Psoas muscle (tissue), 8 donors: ENCODE results near the gene BRPF1. TPM values are rescaled to one million over a fixed set of nuclear protein-coding genes. Genes with fewer than 3 reads are reported as not detected.

Source experiments
- ATAC-seq, 4 donors: fragments of 200-7000 bp; cut with Tn5 transposase; one replicate each; pipeline ENCODE4 v1.9.1; 2020; ENCODE audit warnings: moderate library complexity in 3 of 4, mild to moderate bottlenecking in 2 of 4
- DNase-seq, 2 donors: peaks; one replicate each; pipeline ENCODE4 v3.0.0-alpha.2; 2020
- H3K27ac ChIP-seq: fragments of 200-600 bp; one replicate; pipeline ENCODE4 v1.8.0; 2022
- H3K27me3 ChIP-seq, 3 donors: fragments of 200-600 bp in 1 of 3; one replicate each; pipeline versions ENCODE4 v1.6.1 to v1.8.0; 2013 to 2022; ENCODE audit warnings: low read length in 2 of 3, mild to moderate bottlenecking in 2 of 3, moderate library complexity in 1 of 3; ENCODE audit not compliant: insufficient read depth in 3 of 3
- H3K36me3 ChIP-seq, 2 donors: fragments of 200-600 bp in 1 of 2; one replicate each; pipeline versions ENCODE4 v1.6.1 to v1.8.0; 2013 to 2022; ENCODE audit warnings: low read depth in 1 of 2, mild to moderate bottlenecking in 1 of 2, moderate library complexity in 1 of 2; ENCODE audit not compliant: insufficient read depth in 1 of 2
- H3K4me1 ChIP-seq: fragments of 200-600 bp; one replicate; pipeline ENCODE4 v1.8.0; 2022
- H3K4me3 ChIP-seq: fragments of 200-600 bp; one replicate; pipeline ENCODE4 v1.8.0; 2022; ENCODE audit warnings: mild to moderate bottlenecking
- H3K9me3 ChIP-seq: fragments of 200-600 bp; one replicate; pipeline ENCODE4 v1.8.0; 2022
- WGBS, 3 donors: extraction: QIAGEN DNeasy Blood & Tissue Kit; methylation state at CpG; one replicate each; pipeline versions ENCODE4 v1.1.6 to v1.1.7; 2013; 5-methylcytosine and 5-hydroxymethylcytosine counted together
- intact Hi-C, 2 donors: fragments of 100-400 bp; cut with DNase I; formaldehyde crosslinking; loops; one replicate each; pipeline versions ENCODE4 v1.11.0 to v1.14.2; 2022
- polyA plus RNA-seq, 3 donors: library from polyadenylated mRNA; stranded (reverse); fragments of 200-250 nt; gene quantifications; one replicate each; pipeline ENCODE4 v1.2.3, GENCODE V29; 2013
- total RNA-seq, 4 donors: library from RNA; stranded (reverse); fragmentation: NEBNext Ultra II Directional in 2 of 4; extraction: Animal tissue kit (Norgen Biotek cat#: 25700) in 2 of 4; gene quantifications; one replicate each; pipeline versions ENCODE4 v1.2.1 to v1.2.4, GENCODE V29; 2021 to 2023
- TF ChIP-seq, protein P1 (sequence below): fragments of 200-600 bp; IDR thresholded peaks from one replicate; pipeline ENCODE4 v1.8.0; 2022; ENCODE audit warnings: antibody characterized with exemption
- donor health status: healthy with polysubstance abuse.
- donor health status: DM: no; HTN: no; CAD: no; lungs with moderate emphysema.
- donor health status: Bipolar disorder and iron deficiency.
- donor health status: healthy.
- donor health status: DM: yes; HTN: yes; CAD: no.
- donor health status: DM: no; HTN: no; CAD: no.
- donor health status: DM: no; HTN: no; CAD: no.
- donor health status: DM: yes; HTN: yes; CAD: no.

BRPF1 gene
- total and polyA plus RNA-seq, 7 donors, result 6.8 to 16.1 (median 9.9) TPM

DNA sequence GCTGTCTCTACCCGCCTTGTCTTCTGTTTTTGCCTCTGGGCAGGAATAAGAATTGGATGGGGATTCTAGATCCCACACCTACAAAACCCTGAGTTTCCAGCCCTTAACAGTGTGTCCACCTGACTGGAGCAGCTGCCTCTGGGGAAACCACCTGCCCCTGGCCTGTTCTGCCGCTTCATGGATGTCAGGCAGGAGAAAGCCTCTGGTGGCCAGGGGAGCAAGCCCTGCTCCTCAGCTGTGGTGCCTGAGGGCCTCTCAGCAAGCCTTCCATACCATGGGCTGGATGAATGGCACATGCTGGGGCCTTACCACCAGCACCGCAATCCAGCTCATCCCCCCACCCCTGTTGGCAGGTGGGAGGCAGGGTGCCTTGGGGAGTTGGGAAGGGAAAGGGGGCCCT, 33.2 kb upstream of the BRPF1 start:
- ATAC-seq (no peak), DNase-seq (no peak)
- Histone ChIP-seq H3K27me3 (no peaks in the 10 kb centered on the region), H3K36me3 (peaks cover 5 to 89% of the 10 kb centered on the region in 2 donors), H3K4me3 (no peak overlapping the region), H3K9me3 (no peaks in the 10 kb centered on the region), H3K27ac (no peak overlapping the region), H3K4me1 (peaks cover 5% of the 10 kb centered on the region)
- intact Hi-C loops, result no loop called here
- TF ChIP-seq, protein P1, sequence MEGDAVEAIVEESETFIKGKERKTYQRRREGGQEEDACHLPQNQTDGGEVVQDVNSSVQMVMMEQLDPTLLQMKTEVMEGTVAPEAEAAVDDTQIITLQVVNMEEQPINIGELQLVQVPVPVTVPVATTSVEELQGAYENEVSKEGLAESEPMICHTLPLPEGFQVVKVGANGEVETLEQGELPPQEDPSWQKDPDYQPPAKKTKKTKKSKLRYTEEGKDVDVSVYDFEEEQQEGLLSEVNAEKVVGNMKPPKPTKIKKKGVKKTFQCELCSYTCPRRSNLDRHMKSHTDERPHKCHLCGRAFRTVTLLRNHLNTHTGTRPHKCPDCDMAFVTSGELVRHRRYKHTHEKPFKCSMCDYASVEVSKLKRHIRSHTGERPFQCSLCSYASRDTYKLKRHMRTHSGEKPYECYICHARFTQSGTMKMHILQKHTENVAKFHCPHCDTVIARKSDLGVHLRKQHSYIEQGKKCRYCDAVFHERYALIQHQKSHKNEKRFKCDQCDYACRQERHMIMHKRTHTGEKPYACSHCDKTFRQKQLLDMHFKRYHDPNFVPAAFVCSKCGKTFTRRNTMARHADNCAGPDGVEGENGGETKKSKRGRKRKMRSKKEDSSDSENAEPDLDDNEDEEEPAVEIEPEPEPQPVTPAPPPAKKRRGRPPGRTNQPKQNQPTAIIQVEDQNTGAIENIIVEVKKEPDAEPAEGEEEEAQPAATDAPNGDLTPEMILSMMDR, result no peak
- WGBS, 3 donors, result 89 to 100% (median 98%) methylated on average over 3 of the region's 3 CpGs

DNA sequence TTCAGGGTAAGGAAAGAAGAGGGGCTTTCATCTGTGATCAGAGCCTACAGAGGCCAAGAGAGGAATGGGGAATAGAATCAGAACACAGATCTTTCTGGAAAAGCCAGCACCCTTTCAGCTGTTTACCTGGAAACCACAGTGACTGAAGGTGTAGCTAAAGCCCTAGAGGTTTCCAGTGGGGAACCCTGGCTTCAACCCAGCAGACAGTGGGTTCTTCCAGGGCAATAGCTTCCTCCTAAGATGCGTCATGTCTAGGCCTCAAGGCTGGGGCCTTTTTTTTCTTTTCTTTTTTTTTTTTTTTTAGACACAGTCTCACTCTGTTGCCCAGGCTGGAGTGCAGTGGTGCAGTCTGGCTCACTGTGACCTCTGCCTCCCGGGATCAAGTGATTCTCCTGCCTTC, 31.0 kb upstream of the BRPF1 start:
- no peak for ATAC-seq
- peaks cover 17% of the 10 kb centered on the region for H3K4me1 ChIP-seq
- no peak overlapping the region for H3K27ac ChIP-seq

DNA sequence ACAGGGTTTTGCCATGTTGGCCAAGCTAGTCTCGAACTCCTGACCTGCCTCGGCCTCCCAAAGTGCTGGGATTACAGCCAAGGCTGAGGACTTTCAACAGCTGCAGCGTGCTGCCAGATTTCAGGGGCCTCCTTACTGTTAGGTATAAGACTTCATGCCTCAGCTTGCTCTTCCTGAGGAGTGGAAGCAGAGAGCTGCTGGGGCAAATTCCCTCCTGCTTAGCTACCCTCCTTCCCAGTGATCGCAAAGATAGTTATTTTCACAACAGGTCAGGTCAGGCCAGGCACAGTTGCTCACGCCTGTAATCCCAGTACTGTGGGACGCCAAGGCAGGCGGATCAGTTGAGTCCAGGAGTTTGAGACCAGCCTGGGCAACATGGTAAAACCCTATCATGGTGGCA, 30.5 kb upstream of the BRPF1 start:
- peaks cover 5 to 64% of the 10 kb centered on the region in 2 donors for H3K36me3 ChIP-seq
- 68 to 86% (median 70%) methylated on average over 7 of the region's 7 CpGs for WGBS, 3 donors
- ATAC-seq, result no peak
- DNase-seq, result no peak
- H3K4me3 ChIP-seq, result no peak overlapping the region
- TF ChIP-seq, protein P1, result no peak
- intact Hi-C loops, result loop anchor here in 1 of 2 donors (10.0 kb wide), 1 partner anchor 534 kb away; no protein-coding TSS in a partner anchor
- peaks cover 17% of the 10 kb centered on the region for H3K4me1 ChIP-seq
- H3K27me3 ChIP-seq, result peaks cover 0 to 11% (median 9%) of the 10 kb centered on the region in 3 donors
- no peak overlapping the region for H3K27ac ChIP-seq
- no peaks in the 10 kb centered on the region for H3K9me3 ChIP-seq

More for the DNA sequence above, 31.0 kb upstream of the BRPF1 start:
- TF ChIP-seq, protein P1, result no peak
- Histone ChIP-seq H3K36me3 (peaks cover 5 to 67% of the 10 kb centered on the region in 2 donors), H3K4me3 (no peak overlapping the region), H3K9me3 (no peaks in the 10 kb centered on the region), H3K27me3 (peaks cover 0 to 11% (median 9%) of the 10 kb centered on the region in 3 donors)
- 82 to 95% (median 90%) methylated on average over 2 of the region's 2 CpGs for WGBS, 3 donors
- intact Hi-C loops, result loop anchor here in 1 of 2 donors (10.0 kb wide), 1 partner anchor 534 kb away; no protein-coding TSS in a partner anchor
- DNase-seq, result no peak

DNA sequence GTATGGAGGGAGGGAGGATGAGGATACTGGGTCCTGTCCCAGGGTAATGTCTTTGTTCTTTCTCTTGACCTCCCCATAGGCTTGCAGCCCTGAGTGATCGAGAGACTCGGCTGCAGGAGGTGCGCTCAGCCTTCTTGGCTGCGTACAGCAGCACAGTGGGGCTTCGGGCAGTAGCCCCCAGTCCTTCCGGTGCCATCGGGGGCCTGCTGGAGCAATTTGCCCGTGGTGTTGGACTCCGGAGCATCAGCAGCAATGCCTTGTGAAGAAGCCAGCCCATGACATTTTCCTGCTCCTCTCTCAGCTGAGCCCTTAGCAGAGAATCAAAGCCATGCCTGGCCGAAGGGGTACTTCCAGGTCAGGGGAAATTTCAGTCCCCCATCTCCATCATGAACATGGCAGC, 29.8 kb upstream of the BRPF1 start:
- Histone ChIP-seq H3K4me3 (no peak overlapping the region), H3K27ac (no peak overlapping the region), H3K9me3 (no peaks in the 10 kb centered on the region), H3K4me1 (peaks cover 12% of the 10 kb centered on the region), H3K36me3 (peaks cover 5 to 62% of the 10 kb centered on the region in 2 donors), H3K27me3 (peaks cover 0 to 11% (median 9%) of the 10 kb centered on the region in 3 donors)
- DNase-seq, result no peak
- no peak for ATAC-seq
- TF ChIP-seq, protein P1, result no peak
- intact Hi-C loops, result loop anchor here in 1 of 2 donors (10.0 kb wide), 1 partner anchor 533 kb away; no protein-coding TSS in a partner anchor
- WGBS, 3 donors, result 91 to 97% (median 94%) methylated on average over 10 of the region's 10 CpGs

DNA sequence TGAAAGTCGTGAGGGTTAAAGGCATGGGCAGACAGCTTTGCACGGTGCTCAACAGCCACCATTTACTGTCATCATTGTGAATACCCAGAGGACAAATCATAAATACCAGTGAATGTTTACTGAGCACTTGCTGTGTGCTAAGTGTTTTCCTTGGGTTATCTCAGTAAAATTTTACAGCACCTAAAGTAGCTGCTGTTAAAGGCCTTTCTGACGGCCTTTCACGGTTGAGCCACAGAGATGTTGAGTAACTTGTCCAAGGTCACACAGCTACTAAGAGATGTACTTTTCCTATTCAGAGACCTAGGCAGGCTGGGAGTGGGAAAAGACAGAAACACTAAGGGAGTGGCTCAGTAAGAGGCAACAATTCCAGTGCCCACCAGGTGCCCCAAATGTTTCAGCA, 28.3 kb upstream of the BRPF1 start:
- H3K36me3 ChIP-seq, result peaks cover 0 to 46% of the 10 kb centered on the region in 2 donors
- intact Hi-C loops, result loop anchor here in 1 of 2 donors (10.0 kb wide), 1 partner anchor 532 kb away; no protein-coding TSS in a partner anchor
- ATAC-seq (no peak), DNase-seq (no peak)
- WGBS, 3 donors, result 71 to 83% (median 81%) methylated on average over 4 of the region's 4 CpGs
- TF ChIP-seq, protein P1, result no peak
- no peaks in the 10 kb centered on the region for H3K9me3 ChIP-seq
- H3K4me1 ChIP-seq, result peaks cover 12% of the 10 kb centered on the region
- no peak overlapping the region for H3K27ac ChIP-seq
- peaks cover 0 to 11% (median 9%) of the 10 kb centered on the region in 3 donors for H3K27me3 ChIP-seq
- H3K4me3 ChIP-seq, result no peak overlapping the region
